OCI-LY3 (cell line): Measurements from ENCODE around the gene MFAP3.

Experiments
- EZH2phosphoT487 ChIP-seq: fragments of 200-600 bp; shearing (Covaris generic); IDR thresholded peaks from 2 replicates; pipeline ENCODE4 v1.6.1; 2018; ENCODE audit warnings: antibody characterized with exemption, mixed run types, low read depth
- TF ChIP-seq, protein P1 (sequence below): fragments of 200-600, 300-600 bp; sonication (generic); IDR thresholded peaks from 2 replicates; pipeline ENCODE4 v1.5.1; 2014; ENCODE audit warnings: antibody characterized with exemption, low read length, low read depth

DNA sequence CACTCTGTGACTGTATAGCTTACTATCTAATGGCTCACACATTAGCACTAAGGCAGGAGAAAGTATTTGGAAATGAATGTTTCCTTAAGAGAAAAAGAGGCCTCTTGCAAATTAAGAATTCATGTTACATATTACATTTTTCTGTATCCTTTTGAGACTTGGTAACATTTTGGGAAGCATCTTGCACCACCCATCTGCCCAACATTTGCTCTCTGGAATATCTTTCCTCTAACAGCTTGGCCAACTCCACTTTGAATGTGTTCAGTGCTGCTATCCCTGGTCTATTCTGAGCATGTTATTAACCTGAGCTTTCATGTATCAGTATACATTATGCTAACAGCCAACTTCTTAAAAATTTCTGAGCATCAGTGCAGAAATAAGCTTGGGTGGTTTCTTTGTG lies 27.2 kb downstream of the MFAP3 start:
- TF ChIP-seq, protein P1, sequence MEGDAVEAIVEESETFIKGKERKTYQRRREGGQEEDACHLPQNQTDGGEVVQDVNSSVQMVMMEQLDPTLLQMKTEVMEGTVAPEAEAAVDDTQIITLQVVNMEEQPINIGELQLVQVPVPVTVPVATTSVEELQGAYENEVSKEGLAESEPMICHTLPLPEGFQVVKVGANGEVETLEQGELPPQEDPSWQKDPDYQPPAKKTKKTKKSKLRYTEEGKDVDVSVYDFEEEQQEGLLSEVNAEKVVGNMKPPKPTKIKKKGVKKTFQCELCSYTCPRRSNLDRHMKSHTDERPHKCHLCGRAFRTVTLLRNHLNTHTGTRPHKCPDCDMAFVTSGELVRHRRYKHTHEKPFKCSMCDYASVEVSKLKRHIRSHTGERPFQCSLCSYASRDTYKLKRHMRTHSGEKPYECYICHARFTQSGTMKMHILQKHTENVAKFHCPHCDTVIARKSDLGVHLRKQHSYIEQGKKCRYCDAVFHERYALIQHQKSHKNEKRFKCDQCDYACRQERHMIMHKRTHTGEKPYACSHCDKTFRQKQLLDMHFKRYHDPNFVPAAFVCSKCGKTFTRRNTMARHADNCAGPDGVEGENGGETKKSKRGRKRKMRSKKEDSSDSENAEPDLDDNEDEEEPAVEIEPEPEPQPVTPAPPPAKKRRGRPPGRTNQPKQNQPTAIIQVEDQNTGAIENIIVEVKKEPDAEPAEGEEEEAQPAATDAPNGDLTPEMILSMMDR = no peak
- no peak for TF ChIP-seq EZH2phosphoT487
